ENCODE measurements around the gene SUPT3H.

The SUPT3H gene

DNA sequence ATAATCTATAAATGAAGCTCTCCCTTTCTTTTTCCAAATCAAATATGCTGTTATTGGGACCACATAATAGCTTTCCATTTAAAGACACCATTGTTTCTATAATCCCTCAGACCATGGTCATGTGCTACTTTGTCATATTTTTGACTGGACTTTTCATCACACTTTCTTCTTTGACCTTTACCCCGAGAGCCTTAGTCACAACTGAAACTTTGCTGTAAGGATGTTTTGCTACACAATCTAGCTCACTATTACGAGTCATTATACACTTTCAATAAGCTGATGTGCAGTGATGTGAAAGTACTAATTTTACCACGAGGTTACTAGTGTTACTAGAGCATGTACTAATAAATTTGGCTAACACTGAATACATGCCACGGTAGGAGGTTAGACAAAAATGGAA, 416.8 kb downstream of the SUPT3H start:
- TF ChIP-seq, protein P1, sequence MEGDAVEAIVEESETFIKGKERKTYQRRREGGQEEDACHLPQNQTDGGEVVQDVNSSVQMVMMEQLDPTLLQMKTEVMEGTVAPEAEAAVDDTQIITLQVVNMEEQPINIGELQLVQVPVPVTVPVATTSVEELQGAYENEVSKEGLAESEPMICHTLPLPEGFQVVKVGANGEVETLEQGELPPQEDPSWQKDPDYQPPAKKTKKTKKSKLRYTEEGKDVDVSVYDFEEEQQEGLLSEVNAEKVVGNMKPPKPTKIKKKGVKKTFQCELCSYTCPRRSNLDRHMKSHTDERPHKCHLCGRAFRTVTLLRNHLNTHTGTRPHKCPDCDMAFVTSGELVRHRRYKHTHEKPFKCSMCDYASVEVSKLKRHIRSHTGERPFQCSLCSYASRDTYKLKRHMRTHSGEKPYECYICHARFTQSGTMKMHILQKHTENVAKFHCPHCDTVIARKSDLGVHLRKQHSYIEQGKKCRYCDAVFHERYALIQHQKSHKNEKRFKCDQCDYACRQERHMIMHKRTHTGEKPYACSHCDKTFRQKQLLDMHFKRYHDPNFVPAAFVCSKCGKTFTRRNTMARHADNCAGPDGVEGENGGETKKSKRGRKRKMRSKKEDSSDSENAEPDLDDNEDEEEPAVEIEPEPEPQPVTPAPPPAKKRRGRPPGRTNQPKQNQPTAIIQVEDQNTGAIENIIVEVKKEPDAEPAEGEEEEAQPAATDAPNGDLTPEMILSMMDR (conservative IDR thresholded peaks at IDR 0.05) = no peak
- H3K27ac ChIP-seq = no peak overlapping the region

DNA sequence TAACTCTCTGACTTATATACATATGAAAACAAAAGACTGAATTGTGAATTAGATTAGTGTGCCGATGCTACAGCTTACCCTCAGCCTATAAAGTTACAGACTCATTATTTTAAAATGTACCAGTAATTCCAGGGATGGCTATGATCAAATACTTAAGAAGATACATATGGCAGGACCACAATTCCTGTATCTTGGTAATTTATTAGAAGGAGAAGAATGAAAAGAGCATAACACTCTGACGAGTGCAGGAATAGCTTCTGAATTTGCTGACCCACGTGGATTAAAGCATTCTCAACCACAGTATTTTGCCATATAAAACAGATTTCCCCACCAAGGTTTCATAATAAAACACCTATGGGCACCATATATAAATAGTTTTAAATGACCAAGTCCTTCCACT, 418.1 kb downstream of the SUPT3H start:
- H3K27ac ChIP-seq = no peak overlapping the region
- TF ChIP-seq, protein P1 (conservative IDR thresholded peaks at IDR 0.05) = no peak

GRCh38 chr6:44957156-44957555, 420.6 kb downstream of the SUPT3H start:
- H3K27ac ChIP-seq = no peak overlapping the region
- TF ChIP-seq, protein P1 (conservative IDR thresholded peaks at IDR 0.05) = no peak

DNA sequence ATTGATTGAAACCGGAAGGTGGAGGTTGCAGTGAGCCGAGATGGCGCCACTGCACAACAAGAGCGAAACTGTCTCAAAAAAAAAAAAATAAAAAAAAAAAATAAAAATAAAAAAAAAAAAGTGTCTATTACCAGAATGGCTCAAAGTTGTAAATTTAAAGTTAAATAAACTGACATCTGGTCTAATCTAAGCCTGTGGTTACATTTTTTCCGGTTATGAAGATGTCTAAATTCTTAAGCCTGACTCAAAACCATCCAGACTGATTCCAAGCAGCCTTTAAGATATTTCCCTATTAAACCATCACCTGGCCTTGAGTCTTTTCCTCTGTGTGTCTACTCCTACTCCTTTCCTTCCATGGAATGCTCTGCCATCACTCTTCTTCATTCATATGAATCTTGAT, 421.3 kb downstream of the SUPT3H start:
- no peak overlapping the region for H3K27ac ChIP-seq
- TF ChIP-seq, protein P1 (conservative IDR thresholded peaks at IDR 0.05) = no peak

GRCh38 chr6:44955145-44955544, 422.6 kb downstream of the SUPT3H start:
- H3K27ac ChIP-seq = no peak overlapping the region
- TF ChIP-seq, protein P1 (conservative IDR thresholded peaks at IDR 0.05) = no peak

- no peak overlapping the region for H3K27ac ChIP-seq
- TF ChIP-seq, protein P1 (conservative IDR thresholded peaks at IDR 0.05) = no peak
Observed at GRCh38 chr6:44954281-44954680, 423.5 kb downstream of the SUPT3H start.

- H3K27ac ChIP-seq = no peak overlapping the region
Observed at GRCh38 chr6:44951253-44951747, 426.4 kb downstream of the SUPT3H start.

More at GRCh38 chr6:44951253-44951747, 426.4 kb downstream of the SUPT3H start:
- TF ChIP-seq, protein P1 (conservative IDR thresholded peaks at IDR 0.05) = no peak

Data from VCaP (cell line).